Inflammatory macrophage treated with lipopolysaccharide for 1 hour (primary cell): ENCODE data around the gene PIK3C3.
"Not testable (repeated sequence)": the region's sequence is repeated elsewhere in the genome, so short reads cannot be mapped to it uniquely, and the experiment has no call there.

Experiments
- DNase-seq, 2 donors: peaks; one replicate each; pipeline ENCODE4 v3.0.0-alpha.2; 2020 to 2022

The PIK3C3 gene

GRCh38 chr18:42080340-42080739 lies 125.3 kb downstream of the PIK3C3 start:
- DNase-seq = no peak

GRCh38 chr18:42082415-42083234 lies 127.6 kb downstream of the PIK3C3 start:
- DNase-seq = no peak

GRCh38 chr18:42086288-42086687 lies 131.3 kb downstream of the PIK3C3 start:
- DNase-seq = no peak

GRCh38 chr18:42087235-42087634 lies 132.2 kb downstream of the PIK3C3 start:
- no peak for DNase-seq

- no peak for DNase-seq
Measured at GRCh38 chr18:42087876-42088275, 132.8 kb downstream of the PIK3C3 start.

- no peak for DNase-seq
Measured at GRCh38 chr18:42092848-42093247, 137.8 kb downstream of the PIK3C3 start.

GRCh38 chr18:42094875-42095274 lies 139.8 kb downstream of the PIK3C3 start:
- DNase-seq = no peak

GRCh38 chr18:42095732-42096377 lies 140.8 kb downstream of the PIK3C3 start:
- no peak for DNase-seq

GRCh38 chr18:42100248-42100647 lies 145.2 kb downstream of the PIK3C3 start:
- DNase-seq = no peak

- no peak for DNase-seq
Measured at GRCh38 chr18:42100911-42101310, 145.9 kb downstream of the PIK3C3 start.

GRCh38 chr18:42105394-42105793 lies 150.4 kb downstream of the PIK3C3 start:
- DNase-seq = no peak

- DNase-seq = no peak
Measured at GRCh38 chr18:42106784-42107183, 151.8 kb downstream of the PIK3C3 start.

GRCh38 chr18:42107287-42107686 lies 152.3 kb downstream of the PIK3C3 start:
- DNase-seq = no peak

GRCh38 chr18:42107691-42108450 lies 152.8 kb downstream of the PIK3C3 start:
- no peak for DNase-seq

- DNase-seq = not testable (repeated sequence)
Measured at GRCh38 chr18:42112147-42112546, 157.1 kb downstream of the PIK3C3 start.

GRCh38 chr18:42112657-42113420 lies 157.8 kb downstream of the PIK3C3 start:
- DNase-seq = no peak

GRCh38 chr18:42113529-42114191 lies 158.6 kb downstream of the PIK3C3 start:
- peak; percentile 13 to 24 for DNase-seq

- DNase-seq = peak; percentile 38 to 90
Measured at GRCh38 chr18:42114310-42114943, 159.4 kb downstream of the PIK3C3 start.

GRCh38 chr18:42126586-42126985 lies 171.6 kb downstream of the PIK3C3 start:
- peak; percentile 60 to 82 for DNase-seq

GRCh38 chr18:42131066-42131929 lies 176.3 kb downstream of the PIK3C3 start:
- no peak for DNase-seq

- DNase-seq = no peak
Measured at GRCh38 chr18:42131930-42132244, 176.9 kb downstream of the PIK3C3 start.
